B cell (primary cell): ENCODE results near the gene IL17B. TPM values are rescaled to one million over a fixed set of nuclear protein-coding genes. Genes with fewer than 3 reads are reported as not detected.

Experiments
- ATAC-seq: fragments of 200-7000 bp; cut with Tn5 transposase; one replicate; pipeline ENCODE4 v1.10.0; 2021; ENCODE audit warnings: low read depth, mild to moderate bottlenecking, moderate number of reproducible peaks, moderate library complexity
- CTCF ChIA-PET: fragments of 350-600 bp; sonication (Branson Sonifier 250); formaldehyde crosslinking; loops from one replicate; lab custom pipeline; 2021; ENCODE audit warnings: antibody characterized with exemption, inconsistent platforms; lab: Charles Lee
- POLR2A ChIA-PET: fragments of 350-600 bp; sonication (Branson Sonifier 250); formaldehyde crosslinking; loops from one replicate; lab custom pipeline; 2021; ENCODE audit warnings: antibody characterized with exemption; lab: Charles Lee
- DNase-seq: peaks from one replicate; pipeline ENCODE4 v3.0.0; 2013
- H2AFZ ChIP-seq: 2 replicates; pipeline ENCODE4 v1.6.1; 2012; ENCODE audit warnings: mild to moderate bottlenecking, low read depth, low read length; ENCODE audit not compliant: insufficient read depth, poor library complexity, severe bottlenecking
- H3K27ac ChIP-seq, 2 donors: 1 replicate in 1 of 2; 2 replicates in 1 of 2; pipeline ENCODE4 v1.5.1; 2012 to 2013; ENCODE audit warnings: low read length in 2 of 2, mild to moderate bottlenecking in 2 of 2, moderate library complexity in 1 of 2
- H3K27me3 ChIP-seq, 4 experiments: fragments of 200-600 bp in 1 of 4; sonication (generic) in 1 of 4; replicated peaks in 1 of 4; 1 replicate in 2 of 4; 2 replicates in 2 of 4; pipeline versions ENCODE4 v1.6.1 to v1.7.0; 2013 to 2016; ENCODE audit warnings: low read length in 3 of 4, mild to moderate bottlenecking in 2 of 4, mixed read lengths in 1 of 4, moderate library complexity in 1 of 4; ENCODE audit not compliant: insufficient read depth in 4 of 4, control insufficient read depth in 3 of 4; ENCODE audit errors: control extremely low read depth in 1 of 4
- H3K36me3 ChIP-seq, 2 experiments: replicated peaks in 1 of 2; 1 replicate in 1 of 2; 2 replicates in 1 of 2; pipeline versions ENCODE4 v1.6.1 to v1.7.1; 2013; ENCODE audit warnings: low read length in 1 of 2; ENCODE audit not compliant: insufficient read depth in 2 of 2, control insufficient read depth in 1 of 2; ENCODE audit errors: control extremely low read depth in 1 of 2, extremely low read depth in 1 of 2
- H3K4me1 ChIP-seq, 2 donors: fragments of 200-600 bp in 1 of 2; sonication (generic) in 1 of 2; 1 replicate in 1 of 2; 2 replicates in 1 of 2; pipeline versions ENCODE4 v1.5.1 to v1.6.1; 2013 to 2017; ENCODE audit warnings: low read length in 2 of 2; ENCODE audit not compliant: control insufficient read depth in 2 of 2, insufficient read depth in 2 of 2
- H3K4me2 ChIP-seq: replicated peaks from 2 replicates; pipeline ENCODE3; 2012; ENCODE audit warnings: mild to moderate bottlenecking, low read depth, low read length; ENCODE audit not compliant: poor library complexity, severe bottlenecking
- H3K4me3 ChIP-seq, 5 experiments: fragments of 200-600 bp in 1 of 5; sonication (generic) in 1 of 5; 1 replicate in 3 of 5; 2 replicates in 2 of 5; pipeline versions ENCODE4 v1.5.1 to v1.7.0; 2011 to 2016; ENCODE audit warnings: low read length in 4 of 5, mild to moderate bottlenecking in 4 of 5, low read depth in 2 of 5, control low read depth in 1 of 5, moderate library complexity in 1 of 5; ENCODE audit not compliant: insufficient read depth in 1 of 5; ENCODE audit errors: control extremely low read depth in 1 of 5, extremely low read depth in 1 of 5
- H3K79me2 ChIP-seq: fragments of 200-600 bp; sonication (generic); one replicate; pipeline ENCODE4 v1.6.0; 2016; ENCODE audit warnings: low read length; ENCODE audit not compliant: control insufficient read depth, insufficient read depth
- H3K9ac ChIP-seq: fragments of 200-600 bp; sonication (generic); 2 replicates; pipeline ENCODE4 v1.6.1; 2017; ENCODE audit warnings: mild to moderate bottlenecking, low read length, moderate library complexity
- H3K9me3 ChIP-seq, 3 donors: one replicate each; pipeline versions ENCODE4 v1.6.1 to v1.7.1; 2013; ENCODE audit warnings: low read length in 2 of 3; ENCODE audit not compliant: control insufficient read depth in 2 of 3, insufficient read depth in 1 of 3; ENCODE audit errors: control extremely low read depth in 1 of 3
- H4K20me1 ChIP-seq: 2 replicates; pipeline ENCODE4 v1.6.0; 2012; ENCODE audit warnings: mild to moderate bottlenecking, low read length; ENCODE audit not compliant: insufficient read depth, control insufficient read depth, poor library complexity, severe bottlenecking
- H3K27ac Mint-ChIP-seq: one replicate; pipeline ENCODE4 v1.8.0; 2021; ENCODE audit warnings: mixed read lengths
- H3K27me3 Mint-ChIP-seq: one replicate; pipeline ENCODE4 v1.8.0; 2021; ENCODE audit warnings: mixed read lengths
- H3K4me1 Mint-ChIP-seq: one replicate; pipeline ENCODE4 v1.8.0; 2021; ENCODE audit warnings: mixed read lengths
- H3K4me3 Mint-ChIP-seq: one replicate; pipeline ENCODE4 v1.8.0; 2021; ENCODE audit warnings: mixed read lengths
- H3K9me3 Mint-ChIP-seq: one replicate; pipeline ENCODE4 v1.8.0; 2022; ENCODE audit warnings: mixed read lengths; ENCODE audit not compliant: insufficient read depth
- CTCF ChIP-seq: fragments of 200-600 bp; IDR thresholded peaks from one replicate; pipeline ENCODE4 v1.8.0; 2022; ENCODE audit warnings: antibody characterized with exemption, mild to moderate bottlenecking
- EZH2 ChIP-seq: IDR thresholded peaks from 2 replicates; pipeline ENCODE4 v1.6.1; 2012; ENCODE audit warnings: borderline replicate concordance, low read depth, mild to moderate bottlenecking, moderate library complexity, low read length; ENCODE audit not compliant: insufficient read depth, poor library complexity, severe bottlenecking
- WGBS: methylation state at CpG from one replicate; pipeline ENCODE4 v1.1.5; 2013; ENCODE audit warnings: missing lambda C conversion rate; ENCODE audit not compliant: insufficient coverage; 5-methylcytosine and 5-hydroxymethylcytosine counted together
- intact Hi-C: fragments of 100-400 bp; cut with micrococcal nuclease; formaldehyde crosslinking; loops from one replicate; pipeline ENCODE4 v1.10.0; 2022
- polyA plus RNA-seq: library from polyadenylated mRNA; depleted of rRNA; stranded (reverse); fragments of >200 nt; gene quantifications from 2 replicates; pipeline ENCODE4 v1.2.3, GENCODE V29; 2012
- total RNA-seq, 2 donors: library from RNA; stranded (reverse); fragments of 120-200 nt in 1 of 2; gene quantifications; 1 replicate in 1 of 2; 2 replicates in 1 of 2; pipeline versions ENCODE4 v1.2.3 to v1.2.4, GENCODE V29; 2013 to 2022

Gene IL17B
- total and polyA plus RNA-seq, 2 donors (not counting 1 experiment from before 2014, with no cell fraction given), result not detected

- ChIA-PET CTCF (interaction anchor here (1.0 kb wide), 1 partner anchor 43 kb away, joined by 3 read pairs; no protein-coding TSS in a partner anchor), POLR2A (no interaction called here)
- Histone ChIP-seq H3K4me2 (no peak overlapping the region), H3K9ac (no peak overlapping the region), H3K27ac (no peak overlapping the region), H3K27me3 (peaks cover 0 to 6% (median 2%) of the 10 kb centered on the region in 4 experiments), H3K36me3 (no peaks in the 10 kb centered on the region), H4K20me1 (no peaks in the 10 kb centered on the region), H3K4me3 (no peak overlapping the region), H3K79me2 (no peaks in the 10 kb centered on the region), H3K4me1 (no peaks in the 10 kb centered on the region), H2AFZ (no peak overlapping the region), H3K9me3 (no peaks in the 10 kb centered on the region)
- H3K27me3 Mint-ChIP-seq, result peaks cover 12% of the 10 kb centered on the region
- ATAC-seq (no peak), DNase-seq (no peak)
- no peak overlapping the region for H3K27ac Mint-ChIP-seq
- no peaks in the 10 kb centered on the region for H3K9me3 Mint-ChIP-seq
- no peak overlapping the region for H3K4me3 Mint-ChIP-seq
- H3K4me1 Mint-ChIP-seq, result no peaks in the 10 kb centered on the region
- intact Hi-C loops, result no loop called here
- WGBS, result 91% methylated on average over 6 of the region's 7 CpGs
- TF ChIP-seq CTCF (no peak), EZH2 (no peak)
Observed at GRCh38 chr5:149414405-149415065, 35.4 kb upstream of the IL17B start.

- no peaks in the 10 kb centered on the region for H3K4me1 ChIP-seq
- no peak overlapping the region for H3K27ac ChIP-seq
- Mint-ChIP-seq H3K27me3 (peaks cover 12% of the 10 kb centered on the region), H3K9me3 (no peaks in the 10 kb centered on the region), H3K27ac (no peak overlapping the region), H3K4me3 (no peak overlapping the region), H3K4me1 (no peaks in the 10 kb centered on the region)
- H3K9ac ChIP-seq, result no peak overlapping the region
- TF ChIP-seq CTCF (no peak), EZH2 (no peak)
- WGBS, result 60% methylated on average over 1 of the region's 16 CpGs
- ChIA-PET POLR2A (no interaction called here), CTCF (no interaction called here)
- intact Hi-C loops, result no loop called here
- H3K27me3 ChIP-seq, result peaks cover 0 to 5% (median 2%) of the 10 kb centered on the region in 4 experiments
- no peaks in the 10 kb centered on the region for H3K79me2 ChIP-seq
- H3K4me3 ChIP-seq, result no peak overlapping the region
- DNase-seq (no peak), ATAC-seq (no peak)
- H3K36me3 ChIP-seq, result no peaks in the 10 kb centered on the region
- no peak overlapping the region for H2AFZ ChIP-seq
- H4K20me1 ChIP-seq, result no peaks in the 10 kb centered on the region
- H3K4me2 ChIP-seq, result no peak overlapping the region
- no peaks in the 10 kb centered on the region for H3K9me3 ChIP-seq
Observed at GRCh38 chr5:149413477-149414210, 34.6 kb upstream of the IL17B start.
